ENCODE results near the gene SLC66A2.

Gene SLC66A2

GRCh38 chr18:79917169-79917852 is 34.1 kb downstream of the SLC66A2 start:
- no peak for DNase-seq

GRCh38 chr18:79916546-79917168 is 34.8 kb downstream of the SLC66A2 start:
- no peak for DNase-seq

GRCh38 chr18:79916128-79916494 is 35.3 kb downstream of the SLC66A2 start:
- no peak for DNase-seq

GRCh38 chr18:79915161-79916127 is 36.0 kb downstream of the SLC66A2 start:
- DNase-seq = no peak

- no peak for DNase-seq
These were observed 36.8 kb downstream of the SLC66A2 start for GRCh38 chr18:79914614-79915160.

- DNase-seq = no peak
These were observed 38.2 kb downstream of the SLC66A2 start for GRCh38 chr18:79912994-79913831.

- DNase-seq = no peak
These were observed 39.0 kb downstream of the SLC66A2 start for GRCh38 chr18:79912409-79912991.

GRCh38 chr18:79911344-79912270 is 39.8 kb downstream of the SLC66A2 start:
- DNase-seq = no peak

GRCh38 chr18:79910563-79911343 is 40.7 kb downstream of the SLC66A2 start:
- DNase-seq = no peak

GRCh38 chr18:79906706-79907105 is 44.7 kb downstream of the SLC66A2 start:
- DNase-seq = no peak

GRCh38 chr18:79905993-79906392 is 45.5 kb downstream of the SLC66A2 start:
- DNase-seq = no peak

- no peak for DNase-seq
These were observed 46.0 kb downstream of the SLC66A2 start for GRCh38 chr18:79905389-79905911.

GRCh38 chr18:79904357-79905147 is 46.9 kb downstream of the SLC66A2 start:
- DNase-seq = no peak

GRCh38 chr18:79903787-79904356 is 47.6 kb downstream of the SLC66A2 start:
- no peak for DNase-seq

GRCh38 chr18:79903071-79903635 is 48.3 kb downstream of the SLC66A2 start:
- no peak for DNase-seq

GRCh38 chr18:79902640-79903039 is 48.8 kb downstream of the SLC66A2 start:
- DNase-seq = no peak

GRCh38 chr18:79902075-79902474 is 49.4 kb downstream of the SLC66A2 start:
- DNase-seq = no peak

GRCh38 chr18:79901665-79902064 is 49.8 kb downstream of the SLC66A2 start:
- no peak for DNase-seq
